Coronary artery (tissue), 2 donors: ENCODE results near the gene FGF11.

ENCODE experiments used
- DNase-seq: peaks from one replicate; pipeline ENCODE4 v3.0.0-alpha.2; 2017; ENCODE audit warnings: low spot score
- H3K27ac ChIP-seq, 2 donors: fragments of 200-600 bp; sonication (generic); one replicate each; pipeline ENCODE4 v1.5.1; 2016 to 2019
- H3K4me3 ChIP-seq: fragments of 200-600 bp; sonication (generic); 2 replicates; pipeline ENCODE4 v1.5.1; 2016; ENCODE audit warnings: mild to moderate bottlenecking, moderate library complexity
- CTCF ChIP-seq: fragments of 200-600 bp; sonication (generic); IDR thresholded peaks from one replicate; pipeline ENCODE4 v1.5.1; 2019; ENCODE audit warnings: antibody characterized with exemption

FGF11 gene

GRCh38 chr17:7425316-7425715 is 14.0 kb upstream of the FGF11 start, which contains the start of gene SPEM2:
TSS of gene SPEM2 (plus strand) at chr17:7425616. CDS start at chr17:7425689, 73 bp downstream.
- Histone ChIP-seq H3K4me3 (no peak within 1 kb of the TSS), H3K27ac (no peak within 1 kb of the TSS)
- no peak for DNase-seq
- TF ChIP-seq CTCF: no peak

- TF ChIP-seq CTCF: no peak
- Histone ChIP-seq H3K4me3 (no peak overlapping the region), H3K27ac (no peak overlapping the region)
- DNase-seq: no peak
These were observed 13.6 kb upstream of the FGF11 start for GRCh38 chr17:7425756-7426155.

GRCh38 chr17:7426203-7426863 is 13.0 kb upstream of the FGF11 start:
- Histone ChIP-seq H3K4me3 (no peak overlapping the region), H3K27ac (no peak overlapping the region)
- DNase-seq: no peak
- TF ChIP-seq CTCF: no peak

GRCh38 chr17:7426896-7427489 is 12.3 kb upstream of the FGF11 start:
- no peak for DNase-seq
- Histone ChIP-seq H3K27ac (no peak overlapping the region), H3K4me3 (no peak overlapping the region)
- no peak for TF ChIP-seq CTCF

GRCh38 chr17:7427549-7427948 is 11.8 kb upstream of the FGF11 start:
- no peak for TF ChIP-seq CTCF
- Histone ChIP-seq H3K4me3 (no peak overlapping the region), H3K27ac (no peak overlapping the region)
- no peak for DNase-seq

- DNase-seq: no peak
- Histone ChIP-seq H3K4me3 (no peak within 1 kb of the TSS), H3K27ac (no peak within 1 kb of the TSS)
- TF ChIP-seq CTCF: no peak
These were observed 10.8 kb upstream of the FGF11 start, which contains the start of gene SPEM3 for GRCh38 chr17:7428557-7428956. TSS of gene SPEM3 (plus strand) at chr17:7428857. CDS start at chr17:7428903, 46 bp downstream.

GRCh38 chr17:7429722-7430121 is 9.6 kb upstream of the FGF11 start:
- no peak for DNase-seq
- Histone ChIP-seq H3K27ac (no peak overlapping the region), H3K4me3 (no peak overlapping the region)
- TF ChIP-seq CTCF: no peak
